ENCODE results near the gene LRWD1.
"Not testable (repeated sequence)": the region's sequence is repeated elsewhere in the genome, so short reads cannot be mapped to it uniquely, and the experiment has no call there.

LRWD1 gene

GRCh38 chr7:102503141-102503540 is 38.4 kb downstream of the LRWD1 start:
- not testable (repeated sequence) for DNase-seq

- DNase-seq: not testable (repeated sequence)
Measured at GRCh38 chr7:102505298-102506185, 40.8 kb downstream of the LRWD1 start.

DNA sequence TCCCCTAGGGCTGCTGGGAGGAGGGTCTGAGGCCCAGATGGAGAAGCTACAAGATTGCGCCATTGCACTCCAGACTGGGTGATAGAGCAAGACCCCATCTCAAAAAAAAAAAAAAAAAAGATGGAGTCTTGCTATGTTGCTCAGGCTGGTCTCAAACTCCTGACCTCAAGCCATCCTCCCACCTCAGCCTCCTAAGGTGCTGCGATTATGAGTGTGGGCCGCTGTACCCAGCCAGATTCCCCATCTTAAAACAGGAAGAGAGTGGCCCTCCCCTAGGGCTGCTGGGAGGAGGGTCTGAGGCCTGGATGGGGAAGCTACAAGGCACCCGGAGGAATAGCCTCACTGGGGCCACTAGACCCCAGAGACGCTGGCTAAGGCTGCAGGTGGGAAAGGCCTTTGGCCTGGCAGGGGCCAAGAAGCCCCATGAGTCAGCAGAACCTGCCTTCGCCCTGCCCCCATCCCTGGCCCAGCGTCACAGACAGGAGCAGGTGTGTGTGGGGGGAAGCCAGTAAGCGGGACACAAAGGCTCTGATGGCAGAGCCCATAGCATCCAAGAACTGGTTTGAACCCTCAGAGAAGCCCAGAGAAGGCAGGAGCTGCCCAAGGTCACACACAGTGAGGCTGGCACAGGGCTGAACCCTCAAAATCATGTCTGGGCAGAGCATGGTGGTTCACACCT is 42.8 kb downstream of the LRWD1 start:
- not testable (repeated sequence) for DNase-seq

DNA sequence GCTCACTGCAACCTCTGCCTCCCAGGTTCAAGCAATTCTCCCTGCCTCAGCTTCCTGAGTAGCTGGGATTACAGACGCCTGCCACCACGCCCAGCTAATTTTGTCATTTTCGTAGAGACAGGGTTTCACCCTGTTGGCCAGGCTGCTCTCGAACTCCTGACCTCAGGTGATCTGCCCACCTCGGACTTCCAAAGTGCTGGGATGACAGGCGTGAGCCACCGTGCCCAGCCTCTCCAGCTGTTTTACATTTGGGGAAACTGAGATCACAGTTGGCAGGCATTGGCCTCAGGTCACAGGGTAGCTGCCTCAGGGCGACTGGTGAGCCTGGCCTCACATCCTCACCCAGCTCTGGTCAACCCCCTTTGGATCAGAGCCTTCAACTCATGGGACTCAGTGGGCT is 45.8 kb downstream of the LRWD1 start:
- not testable (repeated sequence) for DNase-seq

- not testable (repeated sequence) for DNase-seq
Measured at GRCh38 chr7:102511860-102512522, 47.2 kb downstream of the LRWD1 start.

GRCh38 chr7:102512642-102513221 is 47.9 kb downstream of the LRWD1 start:
- DNase-seq: not testable (repeated sequence)

- DNase-seq: not testable (repeated sequence)
Measured at GRCh38 chr7:102514881-102515721, 50.3 kb downstream of the LRWD1 start.

DNA sequence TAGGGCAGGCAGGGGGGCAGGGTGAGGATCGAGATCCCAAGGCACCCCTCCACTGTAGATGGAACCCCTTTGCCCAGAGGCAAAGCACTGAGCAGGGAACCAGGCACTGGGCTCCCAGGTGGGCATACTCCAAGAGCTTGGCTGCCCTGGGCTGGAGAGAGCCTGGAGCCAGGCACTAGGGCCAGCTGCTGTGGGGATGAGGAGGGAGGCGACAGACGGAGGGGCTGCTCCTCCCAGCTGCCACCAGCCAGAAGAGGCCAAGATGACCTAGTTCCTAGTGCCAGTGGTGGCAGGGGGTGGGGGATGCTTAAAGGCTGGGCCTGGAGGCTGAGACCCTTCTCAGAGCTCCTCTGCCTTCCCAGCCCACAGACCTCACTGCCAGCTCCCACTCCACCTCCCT is 51.1 kb downstream of the LRWD1 start:
- DNase-seq: not testable (repeated sequence)

GRCh38 chr7:102516951-102517350 is 52.2 kb downstream of the LRWD1 start:
- DNase-seq: not testable (repeated sequence)

GRCh38 chr7:102517550-102518147 is 52.9 kb downstream of the LRWD1 start, which contains the start of gene RASA4B:
Gene RASA4B (minus strand): TSS chr7:102517777. CDS start chr7:102517710, 67 bp downstream.
- not testable (repeated sequence) for DNase-seq

DNA sequence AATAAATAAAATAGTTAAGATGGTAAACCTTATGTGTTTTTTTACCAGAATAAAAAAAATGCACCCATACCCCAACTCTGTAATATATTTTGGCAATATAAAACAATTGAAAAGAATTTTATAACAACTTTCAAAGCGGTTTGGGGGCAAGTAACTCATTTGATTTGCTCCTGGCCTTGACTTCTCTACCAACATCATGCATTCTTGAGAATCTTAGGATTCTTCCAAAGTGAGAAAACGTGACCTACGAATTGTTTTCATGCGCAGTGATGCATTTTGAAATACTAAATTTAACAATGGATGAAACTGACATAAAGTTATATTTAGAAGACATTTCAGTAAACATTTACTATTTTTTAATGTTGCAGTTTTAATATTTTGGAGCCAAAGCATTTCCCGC is 56.0 kb downstream of the LRWD1 start:
- not testable (repeated sequence) for DNase-seq

All from COR-L47 (cell line).